Body of pancreas (tissue), 4 donors: ENCODE data around the gene PIP4P1. TPM values are rescaled to one million over a fixed set of nuclear protein-coding genes. Genes with fewer than 3 reads are reported as not detected.

ENCODE experiments used
- ATAC-seq: fragments of 150-250 bp; one replicate; pipeline ENCODE4 v1.9.1; 2016
- DNase-seq, 4 donors: peaks; one replicate each; pipeline ENCODE4 v3.0.0-alpha.2; 2019
- H3K27ac ChIP-seq, 4 donors: fragments of 200-600 bp; sonication (generic); 1 replicate in 3 of 4; 2 replicates in 1 of 4; pipeline versions ENCODE4 v1.5.1 to v1.6.1; 2016 to 2019; ENCODE audit warnings: mild to moderate bottlenecking in 1 of 4, mixed read lengths in 1 of 4, moderate library complexity in 1 of 4
- H3K27me3 ChIP-seq, 2 donors: fragments of 200-600 bp; sonication (generic); one replicate each; pipeline ENCODE4 v1.6.0; 2016; ENCODE audit warnings: mild to moderate bottlenecking in 1 of 2
- H3K36me3 ChIP-seq, 2 donors: fragments of 200-600 bp; sonication (generic); replicated peaks in 1 of 2; 2 replicates each; pipeline ENCODE4 v1.5.1; 2016; ENCODE audit warnings: low read depth in 2 of 2; ENCODE audit not compliant: insufficient read depth in 1 of 2
- H3K4me1 ChIP-seq: fragments of 200-600 bp; sonication (generic); one replicate; pipeline ENCODE4 v1.6.0; 2016
- H3K4me3 ChIP-seq, 2 donors: fragments of 200-600 bp; sonication (generic); 1 replicate in 1 of 2; 2 replicates in 1 of 2; pipeline ENCODE4 v1.5.1; 2016 to 2019
- H3K9me3 ChIP-seq, 3 donors: fragments of 200-600 bp; sonication (generic); 1 replicate in 2 of 3; 2 replicates in 1 of 3; pipeline ENCODE4 v1.5.1; 2016
- POLR2A ChIP-seq, 3 donors: fragments of 450-650 bp; IDR thresholded peaks; one replicate each; pipeline ENCODE4 v1.6.1; 2016; ENCODE audit warnings: antibody characterized with exemption in 3 of 3, mild to moderate bottlenecking in 2 of 3
- WGBS, 2 donors: methylation state at CpG; one replicate each; pipeline ENCODE4 v1.1.5; 2017; 5-methylcytosine and 5-hydroxymethylcytosine counted together
- intact Hi-C: fragments of 100-400 bp; cut with DNase I; formaldehyde crosslinking; loops from one replicate; pipeline ENCODE4 v1.15.1; 2023
- total RNA-seq, 2 donors: library from RNA; depleted of rRNA; stranded (reverse); fragments of >200 nt; gene quantifications; one replicate each; pipeline ENCODE4 v1.1.0, GENCODE V29; 2016
- TF ChIP-seq, protein P1 (sequence below), 7 experiments: fragments of 450-650 bp in 4 of 7; fragments of 200-600 bp in 3 of 7; sonication (generic) in 3 of 7; IDR thresholded peaks; one replicate each; pipeline ENCODE4 v1.5.1; 2016 to 2019; ENCODE audit warnings: antibody characterized with exemption in 7 of 7

PIP4P1 gene
- total RNA-seq, 2 donors from 2014 or later = 12.2 to 12.5 TPM

DNA sequence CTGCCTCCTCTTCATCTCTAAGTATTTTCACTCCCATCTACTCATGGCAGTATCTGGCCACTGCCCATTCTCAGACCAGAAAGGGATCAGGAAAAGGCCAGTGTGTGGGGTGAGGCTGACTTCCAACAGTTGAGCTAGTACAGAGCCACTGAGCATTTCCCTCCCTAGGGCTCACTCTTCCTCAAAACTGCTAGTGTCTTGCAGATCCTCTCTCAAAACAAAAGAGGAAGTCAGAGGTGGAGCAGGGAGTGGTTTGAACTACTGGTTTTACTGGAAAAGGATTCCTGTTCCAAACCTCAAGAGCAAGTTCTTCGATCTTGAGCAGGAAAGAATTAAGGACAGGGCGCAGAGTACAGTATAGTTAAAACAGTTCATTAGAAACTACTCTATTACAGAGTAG is 32.4 kb upstream of the PIP4P1 start:
- no peak overlapping the region for H3K4me3 ChIP-seq
- H3K27ac ChIP-seq = no peak overlapping the region
- DNase-seq (peak in 1 of 4 donors; percentile 25), ATAC-seq (no peak)
- H3K36me3 ChIP-seq = no peaks in the 10 kb centered on the region
- intact Hi-C loops = no loop called here
- WGBS, 2 donors = 37 to 64% methylated on average over 2 of the region's 2 CpGs
- no peaks in the 10 kb centered on the region for H3K27me3 ChIP-seq
- TF ChIP-seq, protein P1, sequence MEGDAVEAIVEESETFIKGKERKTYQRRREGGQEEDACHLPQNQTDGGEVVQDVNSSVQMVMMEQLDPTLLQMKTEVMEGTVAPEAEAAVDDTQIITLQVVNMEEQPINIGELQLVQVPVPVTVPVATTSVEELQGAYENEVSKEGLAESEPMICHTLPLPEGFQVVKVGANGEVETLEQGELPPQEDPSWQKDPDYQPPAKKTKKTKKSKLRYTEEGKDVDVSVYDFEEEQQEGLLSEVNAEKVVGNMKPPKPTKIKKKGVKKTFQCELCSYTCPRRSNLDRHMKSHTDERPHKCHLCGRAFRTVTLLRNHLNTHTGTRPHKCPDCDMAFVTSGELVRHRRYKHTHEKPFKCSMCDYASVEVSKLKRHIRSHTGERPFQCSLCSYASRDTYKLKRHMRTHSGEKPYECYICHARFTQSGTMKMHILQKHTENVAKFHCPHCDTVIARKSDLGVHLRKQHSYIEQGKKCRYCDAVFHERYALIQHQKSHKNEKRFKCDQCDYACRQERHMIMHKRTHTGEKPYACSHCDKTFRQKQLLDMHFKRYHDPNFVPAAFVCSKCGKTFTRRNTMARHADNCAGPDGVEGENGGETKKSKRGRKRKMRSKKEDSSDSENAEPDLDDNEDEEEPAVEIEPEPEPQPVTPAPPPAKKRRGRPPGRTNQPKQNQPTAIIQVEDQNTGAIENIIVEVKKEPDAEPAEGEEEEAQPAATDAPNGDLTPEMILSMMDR (IDR thresholded peaks at IDR 0.05) = no peak
- no peak for TF ChIP-seq POLR2A (IDR thresholded peaks at IDR 0.05)
- no peaks in the 10 kb centered on the region for H3K4me1 ChIP-seq
- no peaks in the 10 kb centered on the region for H3K9me3 ChIP-seq

DNA sequence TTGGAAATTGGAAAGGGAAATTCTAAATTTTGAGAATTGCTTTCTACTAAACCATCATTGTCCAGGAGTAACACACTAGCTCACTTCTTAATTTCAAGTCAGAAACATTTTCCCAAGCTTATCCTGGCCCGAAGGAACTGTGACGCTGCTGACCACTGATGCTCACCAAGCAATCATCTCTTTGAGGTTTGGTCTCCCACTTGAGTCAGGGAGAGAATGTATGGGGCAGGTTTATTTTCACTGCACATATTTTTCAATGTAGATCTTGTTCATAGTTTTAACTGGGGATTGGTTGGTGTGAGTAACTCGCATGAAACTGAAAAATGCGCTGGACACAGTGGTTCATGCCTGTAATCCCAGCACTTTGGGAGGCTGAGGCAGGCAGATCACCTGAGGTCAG is 31.3 kb upstream of the PIP4P1 start:
- ATAC-seq = no peak
- Histone ChIP-seq H3K27me3 (no peaks in the 10 kb centered on the region), H3K27ac (no peak overlapping the region), H3K4me1 (no peaks in the 10 kb centered on the region), H3K4me3 (no peak overlapping the region), H3K36me3 (no peaks in the 10 kb centered on the region), H3K9me3 (no peaks in the 10 kb centered on the region)
- TF ChIP-seq, protein P1 (IDR thresholded peaks at IDR 0.05) = no peak
- intact Hi-C loops = no loop called here
- DNase-seq = no peak
- WGBS, 2 donors = 90 to 94% methylated on average over 4 of the region's 4 CpGs

DNA sequence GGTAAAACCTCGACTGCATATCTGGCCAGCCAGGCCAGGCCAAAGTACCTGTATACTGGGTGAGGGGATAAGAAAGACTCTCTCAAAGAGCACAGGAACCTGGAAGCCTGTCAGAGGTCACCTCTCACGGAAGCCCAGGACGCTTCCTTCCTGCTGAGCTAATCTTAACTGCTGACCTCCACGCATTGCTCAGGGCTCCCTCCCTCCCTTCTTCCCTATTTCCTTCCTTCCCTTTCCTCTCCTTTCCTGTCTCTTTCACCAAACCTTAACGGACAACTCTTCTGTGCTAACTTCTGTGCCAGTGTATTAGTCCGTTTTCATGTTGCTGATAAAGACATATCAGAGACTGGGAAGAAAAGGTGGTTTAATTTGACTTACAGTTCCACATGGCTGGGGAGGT is 29.3 kb upstream of the PIP4P1 start:
- DNase-seq (no peak), ATAC-seq (no peak)
- Histone ChIP-seq H3K4me3 (no peak overlapping the region), H3K36me3 (no peaks in the 10 kb centered on the region), H3K27me3 (no peaks in the 10 kb centered on the region), H3K9me3 (no peaks in the 10 kb centered on the region), H3K4me1 (no peaks in the 10 kb centered on the region), H3K27ac (no peak overlapping the region)
- WGBS, 2 donors = 33 to 43% methylated on average over 6 of the region's 6 CpGs
- intact Hi-C loops = no loop called here
- TF ChIP-seq, protein P1 (IDR thresholded peaks at IDR 0.05) = no peak
- TF ChIP-seq POLR2A (IDR thresholded peaks at IDR 0.05) = no peak

DNA sequence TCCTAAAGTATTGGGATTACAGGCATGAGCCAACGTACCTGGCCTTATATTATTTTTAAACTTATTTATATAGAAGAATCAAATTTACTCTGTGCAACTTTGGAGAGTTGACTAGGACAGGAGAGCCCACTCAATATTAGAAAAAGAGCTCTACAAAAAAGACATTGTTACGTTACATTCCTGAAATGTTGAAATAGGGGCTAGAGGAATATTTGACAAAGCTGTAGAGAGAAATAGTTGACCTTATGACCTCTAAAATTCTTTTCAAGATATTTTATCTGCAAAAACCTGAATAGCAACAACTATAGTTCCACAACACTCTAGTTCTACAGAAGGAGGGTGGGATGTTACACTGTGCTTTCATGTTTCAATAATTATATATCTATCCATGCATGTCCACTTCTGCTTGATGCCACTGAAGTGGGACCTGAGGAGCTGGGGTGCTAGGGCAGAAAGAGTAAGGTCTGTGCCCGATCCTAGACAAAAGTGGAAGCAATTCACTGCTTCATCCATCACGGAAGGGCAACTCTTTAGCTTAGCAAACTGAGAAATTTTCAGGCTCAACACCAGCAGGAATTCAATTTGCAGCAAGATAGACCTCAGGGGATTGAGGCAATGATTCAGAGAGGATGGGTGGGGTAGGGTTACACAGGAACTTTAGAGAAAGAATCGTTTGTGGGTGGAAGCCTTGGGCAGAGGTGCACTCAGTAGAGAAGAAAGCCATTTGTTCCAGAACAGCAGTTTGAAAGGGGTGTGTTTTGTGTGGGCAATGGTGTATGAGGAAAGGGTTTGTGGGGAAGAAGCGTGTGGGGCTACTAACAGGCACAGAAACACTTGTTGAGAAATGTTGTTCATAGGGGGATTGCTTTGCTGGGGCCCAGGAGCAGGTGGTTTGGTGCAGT is 28.1 kb upstream of the PIP4P1 start:
- no peak for ATAC-seq
- DNase-seq = no peak
- intact Hi-C loops = no loop called here
- H3K4me3 ChIP-seq = no peak overlapping the region
- WGBS, 2 donors = 40 to 45% methylated on average over 6 of the region's 6 CpGs
- TF ChIP-seq POLR2A (IDR thresholded peaks at IDR 0.05) = no peak
- TF ChIP-seq, protein P1 (IDR thresholded peaks at IDR 0.05) = no peak
- H3K4me1 ChIP-seq = no peaks in the 10 kb centered on the region
- H3K27ac ChIP-seq = no peak overlapping the region
- no peaks in the 10 kb centered on the region for H3K9me3 ChIP-seq
- no peaks in the 10 kb centered on the region for H3K36me3 ChIP-seq
- H3K27me3 ChIP-seq = no peaks in the 10 kb centered on the region

DNA sequence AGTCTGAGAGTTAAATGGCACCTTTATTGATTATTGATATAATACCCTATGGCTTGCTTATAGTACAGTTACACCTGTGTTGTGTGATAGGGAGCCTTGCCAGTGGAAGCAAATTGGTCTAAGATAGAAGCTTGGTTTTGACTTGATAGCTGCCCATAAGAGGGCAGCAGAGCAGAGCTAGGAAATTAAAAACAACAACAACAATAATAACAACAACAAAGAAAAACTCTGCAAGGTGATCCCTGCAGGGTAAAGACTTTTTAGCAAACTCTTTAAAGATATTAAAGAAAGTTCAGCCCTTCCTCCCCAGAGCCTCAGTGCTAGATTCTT is 26.1 kb upstream of the PIP4P1 start:
- H3K36me3 ChIP-seq = no peaks in the 10 kb centered on the region
- H3K4me3 ChIP-seq = no peak overlapping the region
- no peaks in the 10 kb centered on the region for H3K9me3 ChIP-seq
- H3K4me1 ChIP-seq = no peaks in the 10 kb centered on the region
- no peak overlapping the region for H3K27ac ChIP-seq
- DNase-seq (no peak), ATAC-seq (no peak)
- TF ChIP-seq, protein P1 (IDR thresholded peaks at IDR 0.05) = no peak
- TF ChIP-seq POLR2A (IDR thresholded peaks at IDR 0.05) = no peak
- intact Hi-C loops = no loop called here
- no peaks in the 10 kb centered on the region for H3K27me3 ChIP-seq
